Measurements from ENCODE around the gene NUCKS1.

DNA sequence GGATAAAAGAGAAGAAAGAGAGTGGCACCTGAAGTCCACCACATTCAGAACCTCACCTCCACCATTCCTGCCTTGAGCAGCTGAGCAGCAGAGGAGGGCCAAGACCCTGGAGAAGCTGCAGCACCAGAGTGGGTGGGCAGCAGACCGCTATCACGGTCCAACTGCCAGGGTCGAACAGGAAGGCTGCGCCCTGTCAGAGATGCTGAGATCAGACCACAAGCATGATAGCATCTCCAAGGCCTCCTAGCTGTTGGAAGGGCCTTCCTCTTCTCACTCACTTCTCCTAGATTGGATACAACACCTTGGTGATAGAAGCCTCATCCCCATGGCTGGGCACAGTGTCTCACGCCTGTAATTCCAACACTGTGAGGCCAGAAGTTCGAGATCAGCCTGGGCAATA is 57.6 kb downstream of the NUCKS1 start:
- TF ChIP-seq YY1 (IDR thresholded peaks at IDR 0.05; ENCODE audit: low read depth) = no peak
- TF ChIP-seq, protein P1, sequence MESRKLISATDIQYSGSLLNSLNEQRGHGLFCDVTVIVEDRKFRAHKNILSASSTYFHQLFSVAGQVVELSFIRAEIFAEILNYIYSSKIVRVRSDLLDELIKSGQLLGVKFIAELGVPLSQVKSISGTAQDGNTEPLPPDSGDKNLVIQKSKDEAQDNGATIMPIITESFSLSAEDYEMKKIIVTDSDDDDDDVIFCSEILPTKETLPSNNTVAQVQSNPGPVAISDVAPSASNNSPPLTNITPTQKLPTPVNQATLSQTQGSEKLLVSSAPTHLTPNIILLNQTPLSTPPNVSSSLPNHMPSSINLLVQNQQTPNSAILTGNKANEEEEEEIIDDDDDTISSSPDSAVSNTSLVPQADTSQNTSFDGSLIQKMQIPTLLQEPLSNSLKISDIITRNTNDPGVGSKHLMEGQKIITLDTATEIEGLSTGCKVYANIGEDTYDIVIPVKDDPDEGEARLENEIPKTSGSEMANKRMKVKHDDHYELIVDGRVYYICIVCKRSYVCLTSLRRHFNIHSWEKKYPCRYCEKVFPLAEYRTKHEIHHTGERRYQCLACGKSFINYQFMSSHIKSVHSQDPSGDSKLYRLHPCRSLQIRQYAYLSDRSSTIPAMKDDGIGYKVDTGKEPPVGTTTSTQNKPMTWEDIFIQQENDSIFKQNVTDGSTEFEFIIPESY (IDR thresholded peaks at IDR 0.05; ENCODE audit: borderline replicate concordance, low read depth) = no peak
- TF ChIP-seq RCOR1 (IDR thresholded peaks at IDR 0.05; ENCODE audit: low read length) = no peak
- TF ChIP-seq, protein P2, sequence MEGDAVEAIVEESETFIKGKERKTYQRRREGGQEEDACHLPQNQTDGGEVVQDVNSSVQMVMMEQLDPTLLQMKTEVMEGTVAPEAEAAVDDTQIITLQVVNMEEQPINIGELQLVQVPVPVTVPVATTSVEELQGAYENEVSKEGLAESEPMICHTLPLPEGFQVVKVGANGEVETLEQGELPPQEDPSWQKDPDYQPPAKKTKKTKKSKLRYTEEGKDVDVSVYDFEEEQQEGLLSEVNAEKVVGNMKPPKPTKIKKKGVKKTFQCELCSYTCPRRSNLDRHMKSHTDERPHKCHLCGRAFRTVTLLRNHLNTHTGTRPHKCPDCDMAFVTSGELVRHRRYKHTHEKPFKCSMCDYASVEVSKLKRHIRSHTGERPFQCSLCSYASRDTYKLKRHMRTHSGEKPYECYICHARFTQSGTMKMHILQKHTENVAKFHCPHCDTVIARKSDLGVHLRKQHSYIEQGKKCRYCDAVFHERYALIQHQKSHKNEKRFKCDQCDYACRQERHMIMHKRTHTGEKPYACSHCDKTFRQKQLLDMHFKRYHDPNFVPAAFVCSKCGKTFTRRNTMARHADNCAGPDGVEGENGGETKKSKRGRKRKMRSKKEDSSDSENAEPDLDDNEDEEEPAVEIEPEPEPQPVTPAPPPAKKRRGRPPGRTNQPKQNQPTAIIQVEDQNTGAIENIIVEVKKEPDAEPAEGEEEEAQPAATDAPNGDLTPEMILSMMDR (IDR thresholded peaks at IDR 0.05) = no peak
- TF ChIP-seq, protein P3, sequence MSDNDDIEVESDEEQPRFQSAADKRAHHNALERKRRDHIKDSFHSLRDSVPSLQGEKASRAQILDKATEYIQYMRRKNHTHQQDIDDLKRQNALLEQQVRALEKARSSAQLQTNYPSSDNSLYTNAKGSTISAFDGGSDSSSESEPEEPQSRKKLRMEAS (IDR thresholded peaks at IDR 0.05; ENCODE audit: low read depth) = no peak
- TF ChIP-seq GATA2 (CRISPR knock-in tag; IDR thresholded peaks at IDR 0.05) = no peak
- TF ChIP-seq, protein P4, sequence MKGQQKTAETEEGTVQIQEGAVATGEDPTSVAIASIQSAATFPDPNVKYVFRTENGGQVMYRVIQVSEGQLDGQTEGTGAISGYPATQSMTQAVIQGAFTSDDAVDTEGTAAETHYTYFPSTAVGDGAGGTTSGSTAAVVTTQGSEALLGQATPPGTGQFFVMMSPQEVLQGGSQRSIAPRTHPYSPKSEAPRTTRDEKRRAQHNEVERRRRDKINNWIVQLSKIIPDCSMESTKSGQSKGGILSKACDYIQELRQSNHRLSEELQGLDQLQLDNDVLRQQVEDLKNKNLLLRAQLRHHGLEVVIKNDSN (IDR thresholded peaks at IDR 0.05; ENCODE audit: borderline replicate concordance, low read depth) = no peak
- TF ChIP-seq, protein P5, sequence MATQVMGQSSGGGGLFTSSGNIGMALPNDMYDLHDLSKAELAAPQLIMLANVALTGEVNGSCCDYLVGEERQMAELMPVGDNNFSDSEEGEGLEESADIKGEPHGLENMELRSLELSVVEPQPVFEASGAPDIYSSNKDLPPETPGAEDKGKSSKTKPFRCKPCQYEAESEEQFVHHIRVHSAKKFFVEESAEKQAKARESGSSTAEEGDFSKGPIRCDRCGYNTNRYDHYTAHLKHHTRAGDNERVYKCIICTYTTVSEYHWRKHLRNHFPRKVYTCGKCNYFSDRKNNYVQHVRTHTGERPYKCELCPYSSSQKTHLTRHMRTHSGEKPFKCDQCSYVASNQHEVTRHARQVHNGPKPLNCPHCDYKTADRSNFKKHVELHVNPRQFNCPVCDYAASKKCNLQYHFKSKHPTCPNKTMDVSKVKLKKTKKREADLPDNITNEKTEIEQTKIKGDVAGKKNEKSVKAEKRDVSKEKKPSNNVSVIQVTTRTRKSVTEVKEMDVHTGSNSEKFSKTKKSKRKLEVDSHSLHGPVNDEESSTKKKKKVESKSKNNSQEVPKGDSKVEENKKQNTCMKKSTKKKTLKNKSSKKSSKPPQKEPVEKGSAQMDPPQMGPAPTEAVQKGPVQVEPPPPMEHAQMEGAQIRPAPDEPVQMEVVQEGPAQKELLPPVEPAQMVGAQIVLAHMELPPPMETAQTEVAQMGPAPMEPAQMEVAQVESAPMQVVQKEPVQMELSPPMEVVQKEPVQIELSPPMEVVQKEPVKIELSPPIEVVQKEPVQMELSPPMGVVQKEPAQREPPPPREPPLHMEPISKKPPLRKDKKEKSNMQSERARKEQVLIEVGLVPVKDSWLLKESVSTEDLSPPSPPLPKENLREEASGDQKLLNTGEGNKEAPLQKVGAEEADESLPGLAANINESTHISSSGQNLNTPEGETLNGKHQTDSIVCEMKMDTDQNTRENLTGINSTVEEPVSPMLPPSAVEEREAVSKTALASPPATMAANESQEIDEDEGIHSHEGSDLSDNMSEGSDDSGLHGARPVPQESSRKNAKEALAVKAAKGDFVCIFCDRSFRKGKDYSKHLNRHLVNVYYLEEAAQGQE (IDR thresholded peaks at IDR 0.05; ENCODE audit: low read depth, low read length) = no peak
- no peak for TF ChIP-seq POLR2AphosphoS5 (IDR thresholded peaks at IDR 0.05; ENCODE audit: low read depth, low read length)
- TF ChIP-seq, protein P6, sequence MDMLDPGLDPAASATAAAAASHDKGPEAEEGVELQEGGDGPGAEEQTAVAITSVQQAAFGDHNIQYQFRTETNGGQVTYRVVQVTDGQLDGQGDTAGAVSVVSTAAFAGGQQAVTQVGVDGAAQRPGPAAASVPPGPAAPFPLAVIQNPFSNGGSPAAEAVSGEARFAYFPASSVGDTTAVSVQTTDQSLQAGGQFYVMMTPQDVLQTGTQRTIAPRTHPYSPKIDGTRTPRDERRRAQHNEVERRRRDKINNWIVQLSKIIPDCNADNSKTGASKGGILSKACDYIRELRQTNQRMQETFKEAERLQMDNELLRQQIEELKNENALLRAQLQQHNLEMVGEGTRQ (IDR thresholded peaks at IDR 0.05; ENCODE audit: borderline replicate concordance, low read depth, low read length) = no peak
- TF ChIP-seq SIN3A (IDR thresholded peaks at IDR 0.05; ENCODE audit: borderline replicate concordance, low read depth, low read length) = no peak
- no peak for TF ChIP-seq CHD2 (IDR thresholded peaks at IDR 0.05; ENCODE audit: low read length, partially characterized antibody)
- TF ChIP-seq TAF1 (IDR thresholded peaks at IDR 0.05; ENCODE audit: borderline replicate concordance, low read depth, low read length) = no peak
- TF ChIP-seq EZH2phosphoT487 (IDR thresholded peaks at IDR 0.05; ENCODE audit: borderline replicate concordance, low read depth) = no peak
